HG02852 (cell line): ENCODE results near the gene ASXL1.
"Not testable (repeated sequence)": the region's sequence is repeated elsewhere in the genome, so short reads cannot be mapped to it uniquely, and the experiment has no call there.

Experiments
- ATAC-seq: cut with Tn5 transposase; IDR thresholded peaks from one replicate; pipeline ENCODE4 v1.9.1; 2021; ENCODE audit warnings: mild to moderate bottlenecking, moderate library complexity; ENCODE audit not compliant: unreplicated experiment

ASXL1 gene

DNA sequence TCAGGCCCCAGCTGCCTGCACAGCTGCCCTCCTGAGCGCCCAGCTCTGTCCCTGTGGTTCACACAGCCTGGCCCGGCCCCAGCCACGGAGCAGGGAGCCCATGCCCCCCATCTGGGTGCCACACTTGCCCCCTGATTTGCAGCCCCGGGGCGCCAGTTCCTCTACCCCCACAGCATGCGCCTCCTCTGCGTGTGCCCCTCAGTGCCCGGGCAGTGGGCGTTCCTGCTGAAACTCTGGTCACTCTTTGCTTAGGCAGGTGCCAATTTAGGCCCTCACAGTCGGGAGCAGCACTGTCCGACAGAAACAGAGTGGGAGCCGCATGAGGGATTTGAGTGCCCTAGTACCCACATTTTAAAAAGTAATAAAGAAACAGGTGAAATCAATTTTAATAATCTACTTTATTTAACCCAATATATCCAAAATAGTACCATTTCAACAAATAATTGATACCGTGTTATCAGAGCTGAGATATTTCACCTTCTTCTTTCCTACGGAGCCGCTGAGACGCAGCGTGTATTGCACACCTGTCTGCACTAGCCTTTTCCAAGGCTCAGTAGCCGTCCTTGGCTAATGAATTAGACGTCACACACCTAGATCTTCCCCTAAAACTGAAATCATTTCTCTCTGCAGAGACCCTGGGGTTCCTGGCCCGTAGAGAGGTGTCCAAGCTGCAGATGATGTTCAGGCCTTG, 106.4 kb downstream of the ASXL1 start:
- no peak for ATAC-seq

GRCh38 chr20:32465092-32465900, 107.2 kb downstream of the ASXL1 start:
- no peak for ATAC-seq

- ATAC-seq: not testable (repeated sequence)
Measured at GRCh38 chr20:32465901-32466675, 108.0 kb downstream of the ASXL1 start.

- ATAC-seq: no peak
Measured at GRCh38 chr20:32466739-32467505, 108.8 kb downstream of the ASXL1 start.

- no peak for ATAC-seq
Measured at GRCh38 chr20:32467506-32468312, 109.6 kb downstream of the ASXL1 start.

DNA sequence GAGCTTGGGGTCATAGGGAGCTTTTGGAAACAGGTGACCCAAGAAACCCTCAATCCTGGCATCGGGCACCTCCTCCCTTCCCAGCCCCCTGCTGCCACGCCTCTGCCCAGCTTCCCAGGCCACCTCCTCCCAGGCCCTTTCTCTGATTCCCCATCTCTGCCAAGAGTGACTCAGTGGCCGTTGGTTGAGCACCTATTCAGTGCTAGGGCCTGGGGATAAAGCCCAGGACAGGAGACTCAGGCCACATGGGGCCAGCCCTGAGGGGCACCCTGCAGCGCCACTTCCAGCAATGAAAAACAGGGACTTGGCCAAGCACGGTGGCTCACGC, 110.1 kb downstream of the ASXL1 start:
- ATAC-seq: no peak

GRCh38 chr20:32468860-32469259, 110.7 kb downstream of the ASXL1 start:
- ATAC-seq: no peak

- ATAC-seq: no peak
Measured at GRCh38 chr20:32470025-32470861, 112.1 kb downstream of the ASXL1 start.

DNA sequence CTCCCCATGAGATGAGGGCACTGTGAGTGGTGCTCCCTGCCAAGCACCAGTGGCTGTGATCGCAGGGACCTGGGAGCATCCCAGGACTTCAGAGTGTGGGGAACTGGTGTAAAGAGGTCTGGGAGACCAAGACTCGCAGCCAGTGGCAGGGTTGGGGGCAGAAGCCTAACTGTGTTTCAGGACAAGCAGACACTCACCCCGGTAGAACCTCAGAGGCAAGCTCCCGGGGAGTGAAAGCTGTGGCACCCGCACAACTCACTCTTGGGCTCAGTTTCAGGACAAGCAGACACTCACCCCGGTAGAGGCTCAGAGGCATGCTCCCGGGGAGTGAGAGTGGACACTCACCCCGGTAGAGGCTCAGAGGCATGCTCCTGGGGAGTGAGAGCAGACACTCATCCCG, 112.8 kb downstream of the ASXL1 start:
- ATAC-seq: no peak

- ATAC-seq: no peak
Measured at GRCh38 chr20:32472581-32473207, 114.6 kb downstream of the ASXL1 start.

GRCh38 chr20:32473231-32474008, 115.3 kb downstream of the ASXL1 start:
- no peak for ATAC-seq

- ATAC-seq: no peak
Measured at GRCh38 chr20:32474009-32474716, 116.0 kb downstream of the ASXL1 start.

DNA sequence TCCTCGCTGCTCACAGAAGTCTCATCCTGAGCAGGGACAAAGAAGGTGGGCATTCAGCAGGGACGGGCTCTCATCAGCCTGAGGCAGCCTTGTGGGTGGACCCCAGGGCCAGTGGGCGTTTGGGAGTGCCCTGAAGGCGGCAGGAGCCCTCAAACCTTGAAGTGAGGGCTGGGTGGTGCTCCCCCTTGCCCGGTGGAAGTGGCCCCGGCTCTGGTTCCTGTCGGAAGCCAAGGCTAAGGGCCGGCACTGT, 116.5 kb downstream of the ASXL1 start:
- no peak for ATAC-seq

DNA sequence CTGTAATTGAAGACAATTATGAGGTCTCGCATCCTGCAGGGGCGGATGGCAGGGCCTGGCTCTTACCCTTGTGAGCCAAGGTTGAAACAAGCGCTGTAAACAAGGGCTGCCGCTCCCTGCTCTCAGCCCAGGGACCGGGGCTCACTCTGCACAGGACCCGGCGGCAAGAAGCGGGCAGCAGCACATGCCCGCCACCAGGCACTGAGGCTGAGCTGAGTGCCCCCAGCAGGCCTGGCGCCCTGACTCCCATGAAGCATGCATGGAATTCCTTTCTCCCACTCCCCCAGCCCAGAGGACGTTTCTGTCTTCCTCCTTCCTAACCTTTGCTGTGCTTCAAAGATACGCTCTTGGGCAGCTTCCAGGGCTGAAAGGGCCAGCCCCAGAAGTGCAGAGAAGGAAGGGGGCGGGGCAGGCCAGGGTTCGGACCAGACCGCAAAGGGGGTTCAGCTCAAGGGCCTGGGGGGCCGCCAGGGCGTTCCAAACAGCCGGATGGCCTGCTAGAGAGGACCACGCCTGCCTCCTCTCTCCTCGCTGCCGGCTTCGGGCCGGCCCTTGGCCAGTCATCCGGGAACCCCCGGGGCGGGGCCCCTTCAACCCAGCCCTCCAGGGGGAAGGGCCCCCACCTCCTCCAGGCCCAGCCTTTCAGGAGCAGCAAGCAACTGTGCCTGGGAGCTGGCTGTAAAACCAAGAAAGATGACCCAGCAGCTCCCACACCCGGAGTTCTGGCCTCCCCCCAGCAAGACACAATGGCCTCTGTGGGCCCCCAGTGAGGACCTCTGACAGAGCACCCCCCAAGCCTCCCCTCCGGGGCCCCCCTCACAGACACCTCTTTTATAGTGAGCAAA, 117.1 kb downstream of the ASXL1 start:
- no peak for ATAC-seq

DNA sequence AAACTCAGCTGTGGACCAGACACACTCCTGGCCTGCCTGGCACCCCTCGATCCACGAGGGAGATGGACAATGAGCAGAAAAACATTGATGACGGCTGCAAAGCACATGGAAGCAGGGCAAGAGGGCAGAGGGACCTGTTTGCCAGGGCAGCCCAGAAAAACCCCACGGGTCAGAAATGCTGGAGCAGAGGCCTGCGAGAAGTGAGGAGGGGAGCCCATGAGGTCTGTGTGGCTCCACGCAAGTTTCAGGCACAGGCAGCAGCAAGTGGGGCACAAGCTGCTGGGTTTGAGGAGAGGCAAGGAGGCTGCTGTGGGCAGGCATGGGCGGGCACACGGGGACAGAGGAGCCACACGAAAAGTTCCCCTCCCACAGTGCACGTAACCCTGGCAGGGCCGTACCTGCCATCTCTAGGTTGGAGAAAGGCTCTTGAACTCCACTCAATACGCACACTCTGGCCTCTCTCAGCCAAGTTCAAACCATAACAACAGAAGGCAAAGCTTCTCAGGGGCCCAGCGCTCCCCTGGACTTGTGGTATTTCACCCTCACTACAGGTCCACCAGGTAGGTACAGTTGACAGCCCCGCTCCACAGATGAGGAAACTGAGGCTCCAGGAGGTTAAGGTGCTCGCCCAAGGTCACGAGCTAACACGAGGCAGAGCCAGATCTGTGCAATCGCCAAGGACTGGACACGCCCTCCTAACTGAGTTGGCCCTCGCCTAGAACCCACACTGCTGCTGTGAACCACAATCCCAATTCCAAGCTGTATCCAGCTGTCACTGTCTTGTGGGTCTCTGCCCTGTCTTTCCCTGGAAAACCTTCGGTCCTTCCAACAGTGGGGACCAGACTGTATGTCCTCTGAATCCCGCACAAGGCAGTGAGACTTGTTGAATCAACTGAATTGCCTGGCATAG, 118.8 kb downstream of the ASXL1 start:
- ATAC-seq: no peak
